ENCODE data around the gene GMCL1. TPM values are rescaled to one million over a fixed set of nuclear protein-coding genes. Genes with fewer than 3 reads are reported as not detected.
"Not testable (repeated sequence)": the region's sequence is repeated elsewhere in the genome, so short reads cannot be mapped to it uniquely, and the experiment has no call there.

Gene GMCL1
- total and polyA plus RNA-seq, 9 donors: 7.5 to 13.2 (median 9.9) TPM

- H3K36me3 ChIP-seq (ENCODE audit: control insufficient read depth, insufficient read depth, low read length): peaks cover 10% of the 10 kb centered on the region
- H3K27me3 ChIP-seq (ENCODE audit: control insufficient read depth, insufficient read depth, low read length): no peaks in the 10 kb centered on the region
- peak within 1 kb of the TSS; percentile 87 for H3K4me3 ChIP-seq (ENCODE audit: low read length)
- WGBS (ENCODE audit: insufficient coverage): 0% methylated on average over 17 of the region's 32 CpGs
- H3K4me1 ChIP-seq (ENCODE audit: control insufficient read depth, insufficient read depth, low read length): peaks cover 6% of the 10 kb centered on the region
- peak within 1 kb of the TSS; percentile 93 for H3K27ac ChIP-seq (ENCODE audit: low read length)
- peaks cover 3% of the 10 kb centered on the region for H3K9me3 ChIP-seq (replicated peaks; ENCODE audit: control insufficient read depth, low read depth, low read length)
- DNase-seq: peak; percentile 93
These were observed 64.5 kb downstream of the GMCL1 start, which contains the start of gene SNRNP27 for GRCh38 chr2:69893684-69894551. SNRNP27 (plus strand) TSS chr2:69893956; CDS start chr2:69893985, 29 bp downstream.

- Histone ChIP-seq H3K36me3 (ENCODE audit: control insufficient read depth, insufficient read depth, low read length) (peaks cover 13% of the 10 kb centered on the region), H3K4me3 (ENCODE audit: low read length) (peak overlapping the region; percentile 87)
- H3K27me3 ChIP-seq (ENCODE audit: control insufficient read depth, insufficient read depth, low read length); H3K4me1 ChIP-seq (ENCODE audit: control insufficient read depth, insufficient read depth, low read length); H3K27ac ChIP-seq (ENCODE audit: low read length); DNase-seq; H3K9me3 ChIP-seq (replicated peaks; ENCODE audit: control insufficient read depth, low read depth, low read length): not testable (repeated sequence)
- 50% methylated on average over 12 of the region's 23 CpGs for WGBS (ENCODE audit: insufficient coverage)
These were observed 65.3 kb downstream of the GMCL1 start for GRCh38 chr2:69894737-69895136.

- no peak overlapping the region for H3K27ac ChIP-seq (ENCODE audit: low read length)
- H3K9me3 ChIP-seq (replicated peaks; ENCODE audit: control insufficient read depth, low read depth, low read length): no peaks in the 10 kb centered on the region
- no peaks in the 10 kb centered on the region for H3K4me1 ChIP-seq (ENCODE audit: control insufficient read depth, insufficient read depth, low read length)
- H3K27me3 ChIP-seq (ENCODE audit: control insufficient read depth, insufficient read depth, low read length): no peaks in the 10 kb centered on the region
- peaks cover 37% of the 10 kb centered on the region for H3K36me3 ChIP-seq (ENCODE audit: control insufficient read depth, insufficient read depth, low read length)
- no peak overlapping the region for H3K4me3 ChIP-seq (ENCODE audit: low read length)
- WGBS (ENCODE audit: insufficient coverage): 85% methylated on average over 6 of the region's 8 CpGs
- no peak for DNase-seq
These were observed 72.9 kb downstream of the GMCL1 start for GRCh38 chr2:69902213-69902922.

GRCh38 chr2:69907216-69907615 is 77.8 kb downstream of the GMCL1 start:
- DNase-seq: no peak
- H3K27me3 ChIP-seq (ENCODE audit: control insufficient read depth, insufficient read depth, low read length): no peaks in the 10 kb centered on the region
- H3K4me1 ChIP-seq (ENCODE audit: control insufficient read depth, insufficient read depth, low read length): no peaks in the 10 kb centered on the region
- no peak overlapping the region for H3K4me3 ChIP-seq (ENCODE audit: low read length)
- no peak overlapping the region for H3K27ac ChIP-seq (ENCODE audit: low read length)
- H3K36me3 ChIP-seq (ENCODE audit: control insufficient read depth, insufficient read depth, low read length): peaks cover 35% of the 10 kb centered on the region
- no peaks in the 10 kb centered on the region for H3K9me3 ChIP-seq (replicated peaks; ENCODE audit: control insufficient read depth, low read depth, low read length)

- Histone ChIP-seq H3K4me3 (ENCODE audit: low read length) (no peak overlapping the region), H3K27me3 (ENCODE audit: control insufficient read depth, insufficient read depth, low read length) (no peaks in the 10 kb centered on the region), H3K4me1 (ENCODE audit: control insufficient read depth, insufficient read depth, low read length) (peaks cover 4% of the 10 kb centered on the region), H3K36me3 (ENCODE audit: control insufficient read depth, insufficient read depth, low read length) (peaks cover 19% of the 10 kb centered on the region), H3K9me3 (replicated peaks; ENCODE audit: control insufficient read depth, low read depth, low read length) (no peaks in the 10 kb centered on the region), H3K27ac (ENCODE audit: low read length) (peak overlapping the region; percentile 33)
- no CpG with 5 or more reads among the region's 2 CpGs for WGBS (ENCODE audit: insufficient coverage)
- peak; percentile 78 for DNase-seq
These were observed 82.6 kb downstream of the GMCL1 start for GRCh38 chr2:69911985-69912563.

GRCh38 chr2:69914164-69914949 is 84.9 kb downstream of the GMCL1 start:
- peak; percentile 100 for DNase-seq
- peaks cover 4% of the 10 kb centered on the region for H3K4me1 ChIP-seq (ENCODE audit: control insufficient read depth, insufficient read depth, low read length)
- peaks cover 4% of the 10 kb centered on the region for H3K36me3 ChIP-seq (ENCODE audit: control insufficient read depth, insufficient read depth, low read length)
- peak overlapping the region; percentile 91 for H3K4me3 ChIP-seq (ENCODE audit: low read length)
- H3K27ac ChIP-seq (ENCODE audit: low read length): peak overlapping the region; percentile 99
- WGBS (ENCODE audit: insufficient coverage): under 1% methylated on average over 54 of the region's 56 CpGs
- H3K27me3 ChIP-seq (ENCODE audit: control insufficient read depth, insufficient read depth, low read length): no peaks in the 10 kb centered on the region
- H3K9me3 ChIP-seq (replicated peaks; ENCODE audit: control insufficient read depth, low read depth, low read length): no peaks in the 10 kb centered on the region

GRCh38 chr2:69914950-69915945 is 85.8 kb downstream of the GMCL1 start, which contains the start of gene MXD1:
MXD1 (plus strand) TSS chr2:69915109; CDS start chr2:69915331, 222 bp downstream.
- peaks cover 4% of the 10 kb centered on the region for H3K4me1 ChIP-seq (ENCODE audit: control insufficient read depth, insufficient read depth, low read length)
- no peaks in the 10 kb centered on the region for H3K9me3 ChIP-seq (replicated peaks; ENCODE audit: control insufficient read depth, low read depth, low read length)
- WGBS (ENCODE audit: insufficient coverage): under 1% methylated on average over 69 of the region's 81 CpGs
- peak within 1 kb of the TSS; percentile 91 for H3K4me3 ChIP-seq (ENCODE audit: low read length)
- H3K27me3 ChIP-seq (ENCODE audit: control insufficient read depth, insufficient read depth, low read length): no peaks in the 10 kb centered on the region
- DNase-seq: peak; percentile 27
- H3K27ac ChIP-seq (ENCODE audit: low read length): peak within 1 kb of the TSS; percentile 99
- peaks cover 5% of the 10 kb centered on the region for H3K36me3 ChIP-seq (ENCODE audit: control insufficient read depth, insufficient read depth, low read length)

GRCh38 chr2:69916106-69916505 is 86.6 kb downstream of the GMCL1 start:
- H3K36me3 ChIP-seq (ENCODE audit: control insufficient read depth, insufficient read depth, low read length): peaks cover 9% of the 10 kb centered on the region
- no peaks in the 10 kb centered on the region for H3K27me3 ChIP-seq (ENCODE audit: control insufficient read depth, insufficient read depth, low read length)
- H3K4me1 ChIP-seq (ENCODE audit: control insufficient read depth, insufficient read depth, low read length): peaks cover 4% of the 10 kb centered on the region
- H3K9me3 ChIP-seq (replicated peaks; ENCODE audit: control insufficient read depth, low read depth, low read length): no peaks in the 10 kb centered on the region
- WGBS (ENCODE audit: insufficient coverage): no CpG with 5 or more reads among the region's 2 CpGs
- no peak for DNase-seq
- H3K4me3 ChIP-seq (ENCODE audit: low read length): no peak overlapping the region
- H3K27ac ChIP-seq (ENCODE audit: low read length): no peak overlapping the region

GRCh38 chr2:69917852-69918251 is 88.4 kb downstream of the GMCL1 start:
- H3K27ac ChIP-seq (ENCODE audit: low read length): no peak overlapping the region
- no peaks in the 10 kb centered on the region for H3K27me3 ChIP-seq (ENCODE audit: control insufficient read depth, insufficient read depth, low read length)
- H3K36me3 ChIP-seq (ENCODE audit: control insufficient read depth, insufficient read depth, low read length): peaks cover 16% of the 10 kb centered on the region
- no peak overlapping the region for H3K4me3 ChIP-seq (ENCODE audit: low read length)
- H3K4me1 ChIP-seq (ENCODE audit: control insufficient read depth, insufficient read depth, low read length): peaks cover 4% of the 10 kb centered on the region
- WGBS (ENCODE audit: insufficient coverage): 88% methylated on average over 1 of the region's 3 CpGs
- peak; percentile 27 for DNase-seq
- no peaks in the 10 kb centered on the region for H3K9me3 ChIP-seq (replicated peaks; ENCODE audit: control insufficient read depth, low read depth, low read length)
